HUES64 (cell line): Measurements from ENCODE around the gene MYB.
"Not testable (repeated sequence)": the region's sequence is repeated elsewhere in the genome, so short reads cannot be mapped to it uniquely, and the experiment has no call there.

Source experiments
- H3K27ac ChIP-seq: 2 replicates; pipeline ENCODE4 v1.7.0; 2013; ENCODE audit warnings: low read depth, low read length, inconsistent platforms
- H3K27me3 ChIP-seq: 2 replicates; pipeline ENCODE4 v1.6.1; 2013; ENCODE audit warnings: mild to moderate bottlenecking, low read length; ENCODE audit not compliant: insufficient read depth
- H3K36me3 ChIP-seq: 2 replicates; pipeline ENCODE4 v1.6.1; 2013; ENCODE audit warnings: mild to moderate bottlenecking, low read length; ENCODE audit not compliant: insufficient read depth
- H3K4me1 ChIP-seq: 2 replicates; pipeline ENCODE4 v1.6.1; 2013; ENCODE audit warnings: mild to moderate bottlenecking, low read length, moderate library complexity; ENCODE audit not compliant: insufficient read depth
- H3K4me3 ChIP-seq: 2 replicates; pipeline ENCODE4 v1.5.1; 2013; ENCODE audit warnings: mild to moderate bottlenecking, low read length, moderate library complexity
- H3K9ac ChIP-seq: 2 replicates; pipeline ENCODE4 v1.6.1; 2013; ENCODE audit warnings: mild to moderate bottlenecking, low read depth, low read length
- H3K9me3 ChIP-seq: 2 replicates; pipeline ENCODE4 v1.6.1; 2013; ENCODE audit warnings: low read depth, low read length; ENCODE audit not compliant: insufficient read depth
- WGBS: fragments of 150-250, 120-280 bp; methylation state at CpG from one replicate; pipeline ENCODE4 v1.1.7; 2013; ENCODE audit warnings: missing lambda C conversion rate; 5-methylcytosine and 5-hydroxymethylcytosine counted together

The MYB gene

GRCh38 chr6:135147637-135148592 lies 33.2 kb upstream of the MYB start:
- Histone ChIP-seq H3K4me1 (peaks cover 10% of the 10 kb centered on the region), H3K9me3 (no peaks in the 10 kb centered on the region), H3K4me3 (no peak overlapping the region), H3K36me3 (no peaks in the 10 kb centered on the region), H3K27me3 (no peaks in the 10 kb centered on the region), H3K27ac (no peak overlapping the region), H3K9ac (no peak overlapping the region)
- 93% methylated on average over 3 of the region's 5 CpGs for WGBS

- Histone ChIP-seq H3K4me3 (no peak overlapping the region), H3K9me3 (no peaks in the 10 kb centered on the region), H3K36me3 (no peaks in the 10 kb centered on the region), H3K27me3 (no peaks in the 10 kb centered on the region), H3K4me1 (peaks cover 10% of the 10 kb centered on the region), H3K9ac (no peak overlapping the region), H3K27ac (no peak overlapping the region)
- WGBS, result 83% methylated on average over 3 of the region's 3 CpGs
Observed at GRCh38 chr6:135148889-135149288, 32.2 kb upstream of the MYB start.

GRCh38 chr6:135149376-135149775 lies 31.7 kb upstream of the MYB start:
- Histone ChIP-seq H3K27me3 (no peaks in the 10 kb centered on the region), H3K36me3 (no peaks in the 10 kb centered on the region), H3K9me3 (no peaks in the 10 kb centered on the region), H3K27ac (no peak overlapping the region), H3K4me1 (peaks cover 10% of the 10 kb centered on the region), H3K9ac (no peak overlapping the region), H3K4me3 (no peak overlapping the region)
- WGBS, result 94% methylated on average over 4 of the region's 6 CpGs

GRCh38 chr6:135150481-135150880 lies 30.6 kb upstream of the MYB start:
- not testable (repeated sequence) for H3K27me3 ChIP-seq, H3K4me1 ChIP-seq, H3K4me3 ChIP-seq, H3K9me3 ChIP-seq, H3K27ac ChIP-seq, H3K36me3 ChIP-seq, H3K9ac ChIP-seq
- WGBS, result 93% methylated on average over 2 of the region's 2 CpGs

GRCh38 chr6:135154125-135154524 lies 27.0 kb upstream of the MYB start:
- 100% methylated on average over 1 of the region's 2 CpGs for WGBS
- not testable (repeated sequence) for H3K4me3 ChIP-seq, H3K9me3 ChIP-seq, H3K4me1 ChIP-seq, H3K9ac ChIP-seq, H3K27ac ChIP-seq, H3K36me3 ChIP-seq, H3K27me3 ChIP-seq

GRCh38 chr6:135158397-135158796 lies 22.7 kb upstream of the MYB start:
- Histone ChIP-seq H3K9ac (no peak overlapping the region), H3K4me3 (no peak overlapping the region), H3K27me3 (no peaks in the 10 kb centered on the region), H3K27ac (no peak overlapping the region), H3K36me3 (no peaks in the 10 kb centered on the region), H3K9me3 (no peaks in the 10 kb centered on the region), H3K4me1 (no peaks in the 10 kb centered on the region)
- WGBS, result 87% methylated on average over 4 of the region's 4 CpGs

- Histone ChIP-seq H3K4me3 (no peak overlapping the region), H3K9ac (no peak overlapping the region), H3K27me3 (no peaks in the 10 kb centered on the region), H3K36me3 (no peaks in the 10 kb centered on the region), H3K9me3 (no peaks in the 10 kb centered on the region), H3K27ac (no peak overlapping the region), H3K4me1 (no peaks in the 10 kb centered on the region)
- WGBS, result 67% methylated on average over 3 of the region's 3 CpGs
Observed at GRCh38 chr6:135159531-135159930, 21.6 kb upstream of the MYB start.

GRCh38 chr6:135161411-135162395 lies 19.4 kb upstream of the MYB start:
- Histone ChIP-seq H3K9ac (no peak overlapping the region), H3K27ac (no peak overlapping the region), H3K4me3 (no peak overlapping the region), H3K4me1 (no peaks in the 10 kb centered on the region), H3K27me3 (no peaks in the 10 kb centered on the region), H3K9me3 (no peaks in the 10 kb centered on the region), H3K36me3 (no peaks in the 10 kb centered on the region)
- 95% methylated on average over 3 of the region's 3 CpGs for WGBS

GRCh38 chr6:135162678-135163439 lies 18.2 kb upstream of the MYB start:
- Histone ChIP-seq H3K27me3 (no peaks in the 10 kb centered on the region), H3K4me3 (no peak overlapping the region), H3K36me3 (no peaks in the 10 kb centered on the region), H3K27ac (no peak overlapping the region), H3K4me1 (no peaks in the 10 kb centered on the region), H3K9ac (no peak overlapping the region), H3K9me3 (no peaks in the 10 kb centered on the region)
- 53% methylated on average over 7 of the region's 10 CpGs for WGBS

- WGBS, result 93% methylated on average over 3 of the region's 3 CpGs
- Histone ChIP-seq H3K9me3 (no peaks in the 10 kb centered on the region), H3K36me3 (no peaks in the 10 kb centered on the region), H3K4me1 (no peaks in the 10 kb centered on the region), H3K4me3 (no peak overlapping the region), H3K27ac (no peak overlapping the region), H3K27me3 (no peaks in the 10 kb centered on the region), H3K9ac (no peak overlapping the region)
Observed at GRCh38 chr6:135163440-135163738, 17.7 kb upstream of the MYB start.

GRCh38 chr6:135164387-135164786 lies 16.7 kb upstream of the MYB start:
- not testable (repeated sequence) for H3K9ac ChIP-seq, H3K9me3 ChIP-seq, H3K27ac ChIP-seq, H3K36me3 ChIP-seq, H3K27me3 ChIP-seq, H3K4me1 ChIP-seq, H3K4me3 ChIP-seq
- 95% methylated on average over 6 of the region's 6 CpGs for WGBS
